ENCODE measurements around the gene SCARB1.

Gene SCARB1

DNA sequence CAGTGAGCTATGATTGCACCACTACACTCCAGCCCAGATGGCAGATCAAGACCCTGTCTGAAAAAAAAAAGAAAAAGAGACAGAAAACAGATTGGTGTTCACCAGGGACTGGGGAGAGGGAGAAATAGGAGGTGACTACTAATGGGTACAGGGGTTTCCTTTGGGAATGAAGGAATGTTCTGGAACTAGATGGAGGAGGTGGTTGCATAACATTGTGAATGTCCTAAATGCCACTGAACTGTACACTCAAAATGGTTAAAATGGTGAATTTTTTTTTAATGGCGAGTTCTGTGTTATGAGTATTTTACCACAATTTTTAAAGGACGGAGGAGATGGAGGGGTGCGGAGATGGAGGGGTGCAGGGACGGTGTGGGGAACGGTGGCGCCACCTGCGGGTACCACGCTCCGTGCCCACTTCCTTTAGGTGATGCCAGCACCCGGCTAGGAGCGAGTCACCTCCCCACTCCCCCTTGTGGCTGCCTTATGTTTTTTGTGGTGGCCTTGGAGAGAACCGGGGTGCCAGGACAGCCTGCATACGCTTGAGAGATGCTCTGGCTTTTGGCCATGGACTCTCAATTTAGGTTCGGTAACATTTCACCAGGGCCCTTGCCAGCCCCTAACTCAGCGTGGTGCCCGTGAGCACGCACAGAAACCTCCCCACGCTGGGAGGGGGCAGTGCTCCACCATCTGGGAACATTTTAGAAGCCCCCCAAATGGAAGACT, 34.7 kb upstream of the SCARB1 start:
- Histone ChIP-seq H3K79me2 (ENCODE audit: control insufficient read depth, insufficient read depth, low read length, poor library complexity) (no peaks in the 10 kb centered on the region), H2BK12ac (ENCODE audit: low read length) (no peak overlapping the region), H3K36me3 (ENCODE audit: control insufficient read depth in 1 of 2, insufficient read depth in 2 of 2, low read length in 2 of 2) (no peaks in the 10 kb centered on the region), H3K4ac (ENCODE audit: low read depth, low read length) (no peak overlapping the region), H4K8ac (ENCODE audit: low read depth, low read length) (no peak overlapping the region), H3K4me3 (ENCODE audit: low read depth, low read length) (no peak overlapping the region), H3K18ac (ENCODE audit: low read length) (no peak overlapping the region), H3K4me2 (ENCODE audit: low read length) (no peak overlapping the region), H4K12ac (ENCODE audit: low read depth, low read length) (no peak overlapping the region), H3K27ac (ENCODE audit: low read depth, low read length) (no peak overlapping the region), H3K4me1 (ENCODE audit: control insufficient read depth in 1 of 2, insufficient read depth in 2 of 2, low read length in 2 of 2) (no peaks in the 10 kb centered on the region), H3K9ac (ENCODE audit: low read length) (no peak overlapping the region), H3K23ac (ENCODE audit: low read length) (no peak overlapping the region), H3K14ac (ENCODE audit: low read length) (no peak overlapping the region), H3K9me3 (ENCODE audit: insufficient read depth, low read depth, low read length) (peaks cover 5% of the 10 kb centered on the region), H4K91ac (ENCODE audit: low read depth, low read length) (no peak overlapping the region), H3K79me1 (ENCODE audit: low read length) (no peaks in the 10 kb centered on the region), H2BK5ac (ENCODE audit: low read depth, low read length, poor library complexity) (no peak overlapping the region), H3K27me3 (ENCODE audit: insufficient read depth, low read length) (no peaks in the 10 kb centered on the region), H2BK120ac (ENCODE audit: insufficient read depth, low read length, poor library complexity) (no peak overlapping the region), H2AK5ac (ENCODE audit: low read length) (no peak overlapping the region), H2AFZ (ENCODE audit: insufficient read depth, low read length, poor library complexity) (no peak overlapping the region)
- DNase-seq, result peak; percentile 14 to 30
- no CpG with 5 or more reads among the region's 18 CpGs for WGBS (ENCODE audit: extremely low coverage, insufficient coverage, insufficient read length)

DNA sequence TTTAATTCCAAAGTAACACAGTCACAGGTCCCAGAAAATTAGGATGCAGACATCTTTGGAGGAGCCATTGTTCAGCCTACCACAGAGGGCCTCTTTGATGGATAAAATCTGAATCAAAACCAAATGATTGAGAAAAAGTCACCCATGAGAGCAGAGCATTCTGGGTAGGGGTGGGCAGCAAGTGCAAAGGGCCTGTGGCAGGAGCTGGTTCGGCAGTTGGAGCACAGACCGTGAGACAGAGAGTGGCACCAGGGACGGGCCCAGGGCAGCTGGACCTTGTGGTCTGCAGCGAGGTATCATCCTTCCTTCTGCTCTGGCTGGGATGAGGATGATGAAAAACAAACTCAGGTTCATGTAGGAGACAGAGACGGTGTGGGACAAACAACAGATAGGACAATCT, 32.8 kb upstream of the SCARB1 start:
- Histone ChIP-seq H3K27ac (ENCODE audit: low read depth, low read length) (no peak overlapping the region), H3K9ac (ENCODE audit: low read length) (no peak overlapping the region), H3K79me1 (ENCODE audit: low read length) (no peaks in the 10 kb centered on the region), H2BK12ac (ENCODE audit: low read length) (no peak overlapping the region), H3K18ac (ENCODE audit: low read length) (no peak overlapping the region), H3K79me2 (ENCODE audit: control insufficient read depth, insufficient read depth, low read length, poor library complexity) (no peaks in the 10 kb centered on the region), H3K27me3 (ENCODE audit: insufficient read depth, low read length) (no peaks in the 10 kb centered on the region), H3K36me3 (ENCODE audit: control insufficient read depth in 1 of 2, insufficient read depth in 2 of 2, low read length in 2 of 2) (no peaks in the 10 kb centered on the region), H4K12ac (ENCODE audit: low read depth, low read length) (no peak overlapping the region), H3K4me2 (ENCODE audit: low read length) (no peak overlapping the region), H2BK5ac (ENCODE audit: low read depth, low read length, poor library complexity) (no peak overlapping the region), H3K14ac (ENCODE audit: low read length) (no peak overlapping the region), H2AK5ac (ENCODE audit: low read length) (no peak overlapping the region), H3K23ac (ENCODE audit: low read length) (no peak overlapping the region), H3K4me1 (ENCODE audit: control insufficient read depth in 1 of 2, insufficient read depth in 2 of 2, low read length in 2 of 2) (no peaks in the 10 kb centered on the region), H2BK120ac (ENCODE audit: insufficient read depth, low read length, poor library complexity) (no peak overlapping the region), H3K4ac (ENCODE audit: low read depth, low read length) (no peak overlapping the region), H3K4me3 (ENCODE audit: low read depth, low read length) (no peak overlapping the region), H3K9me3 (ENCODE audit: insufficient read depth, low read depth, low read length) (peaks cover 5% of the 10 kb centered on the region), H2AFZ (ENCODE audit: insufficient read depth, low read length, poor library complexity) (no peak overlapping the region), H4K91ac (ENCODE audit: low read depth, low read length) (no peak overlapping the region), H4K8ac (ENCODE audit: low read depth, low read length) (no peak overlapping the region)
- no CpG with 5 or more reads among the region's 5 CpGs for WGBS (ENCODE audit: extremely low coverage, insufficient coverage, insufficient read length)
- no peak for DNase-seq

DNA sequence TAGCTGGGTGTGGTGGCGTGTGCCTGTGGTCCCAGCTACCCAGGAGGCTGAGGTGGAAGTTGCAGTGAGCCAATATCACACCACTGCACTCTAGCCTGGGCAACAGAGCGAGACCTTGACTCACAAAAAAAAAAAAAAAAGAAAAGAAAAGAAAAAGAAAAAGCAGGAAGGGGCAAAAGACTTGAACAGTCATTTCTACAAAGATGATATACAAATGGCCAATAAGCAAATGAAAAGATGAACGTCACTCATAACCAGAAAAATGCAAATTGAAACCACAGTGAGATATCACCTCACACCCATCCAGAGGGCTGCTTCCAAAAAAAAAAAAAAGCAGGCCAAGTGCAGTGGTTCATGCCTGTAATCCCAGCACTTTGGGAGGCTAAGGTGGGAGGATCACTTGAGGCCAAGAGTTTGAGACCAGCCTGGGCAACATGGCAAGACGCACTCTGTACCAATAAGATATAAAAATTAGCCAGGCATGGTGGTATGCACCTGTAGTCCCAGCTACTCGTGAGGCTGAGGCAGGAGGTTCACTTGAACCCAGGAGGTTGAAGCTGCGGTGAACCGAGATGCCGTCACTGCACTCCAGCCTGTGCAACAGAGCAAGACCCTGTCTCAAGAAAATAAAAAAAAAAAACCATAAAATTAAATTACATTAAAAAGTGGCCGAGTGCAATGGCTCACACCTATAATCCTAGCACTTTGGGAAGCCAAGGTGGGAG, 30.3 kb upstream of the SCARB1 start:
- Histone ChIP-seq H3K36me3 (ENCODE audit: control insufficient read depth in 1 of 2, insufficient read depth in 2 of 2, low read length in 2 of 2) (no peaks in the 10 kb centered on the region), H3K18ac (ENCODE audit: low read length) (no peak overlapping the region), H3K79me1 (ENCODE audit: low read length) (no peaks in the 10 kb centered on the region), H4K12ac (ENCODE audit: low read depth, low read length) (no peak overlapping the region), H4K8ac (ENCODE audit: low read depth, low read length) (no peak overlapping the region), H3K14ac (ENCODE audit: low read length) (no peak overlapping the region), H3K79me2 (ENCODE audit: control insufficient read depth, insufficient read depth, low read length, poor library complexity) (no peaks in the 10 kb centered on the region), H3K4me3 (ENCODE audit: low read depth, low read length) (no peak overlapping the region), H3K27ac (ENCODE audit: low read depth, low read length) (no peak overlapping the region), H2BK120ac (ENCODE audit: insufficient read depth, low read length, poor library complexity) (no peak overlapping the region), H2AK5ac (ENCODE audit: low read length) (no peak overlapping the region), H2AFZ (ENCODE audit: insufficient read depth, low read length, poor library complexity) (no peak overlapping the region), H3K4me1 (ENCODE audit: control insufficient read depth in 1 of 2, insufficient read depth in 2 of 2, low read length in 2 of 2) (no peaks in the 10 kb centered on the region), H3K9me3 (ENCODE audit: insufficient read depth, low read depth, low read length) (peaks cover 5% of the 10 kb centered on the region), H4K91ac (ENCODE audit: low read depth, low read length) (no peak overlapping the region), H2BK12ac (ENCODE audit: low read length) (no peak overlapping the region), H3K4ac (ENCODE audit: low read depth, low read length) (no peak overlapping the region), H3K27me3 (ENCODE audit: insufficient read depth, low read length) (no peaks in the 10 kb centered on the region), H3K9ac (ENCODE audit: low read length) (no peak overlapping the region), H2BK5ac (ENCODE audit: low read depth, low read length, poor library complexity) (no peak overlapping the region), H3K4me2 (ENCODE audit: low read length) (no peak overlapping the region), H3K23ac (ENCODE audit: low read length) (no peak overlapping the region)
- WGBS (ENCODE audit: extremely low coverage, insufficient coverage, insufficient read length), result no CpG with 5 or more reads among the region's 9 CpGs
- no peak for DNase-seq

DNA sequence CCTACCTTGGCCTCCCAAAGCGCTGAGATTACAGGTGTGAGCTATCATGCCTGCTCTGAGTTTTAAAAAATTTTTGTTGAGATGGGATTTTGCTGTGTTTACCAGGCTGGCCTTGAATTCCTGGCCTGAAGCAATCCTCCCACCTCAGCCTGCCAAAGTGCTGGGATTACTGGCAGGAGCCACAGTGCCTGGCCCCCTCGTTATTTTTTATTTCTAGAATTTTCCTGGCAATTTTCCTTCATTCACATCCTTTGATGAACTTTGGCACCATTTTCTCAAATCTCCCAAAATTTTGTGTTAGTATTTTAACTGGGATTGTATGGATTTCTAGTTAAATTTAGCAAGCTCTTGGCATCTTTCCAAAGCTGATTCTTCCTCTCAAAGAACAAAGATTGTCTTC, 24.6 kb upstream of the SCARB1 start:
- Histone ChIP-seq H3K27ac (ENCODE audit: low read depth, low read length) (no peak overlapping the region), H3K36me3 (ENCODE audit: control insufficient read depth in 1 of 2, insufficient read depth in 2 of 2, low read length in 2 of 2) (no peaks in the 10 kb centered on the region), H2BK120ac (ENCODE audit: insufficient read depth, low read length, poor library complexity) (no peak overlapping the region), H4K91ac (ENCODE audit: low read depth, low read length) (no peak overlapping the region), H2AFZ (ENCODE audit: insufficient read depth, low read length, poor library complexity) (no peak overlapping the region), H3K9ac (ENCODE audit: low read length) (no peak overlapping the region), H3K14ac (ENCODE audit: low read length) (no peak overlapping the region), H3K4me1 (ENCODE audit: control insufficient read depth in 1 of 2, insufficient read depth in 2 of 2, low read length in 2 of 2) (peaks cover 0 to 2% of the 10 kb centered on the region in 2 experiments), H3K18ac (ENCODE audit: low read length) (no peak overlapping the region), H3K4me3 (ENCODE audit: low read depth, low read length) (no peak overlapping the region), H2BK5ac (ENCODE audit: low read depth, low read length, poor library complexity) (no peak overlapping the region), H4K12ac (ENCODE audit: low read depth, low read length) (no peak overlapping the region), H3K4me2 (ENCODE audit: low read length) (no peak overlapping the region), H2BK12ac (ENCODE audit: low read length) (no peak overlapping the region), H2AK5ac (ENCODE audit: low read length) (no peak overlapping the region), H3K79me1 (ENCODE audit: low read length) (no peaks in the 10 kb centered on the region), H3K23ac (ENCODE audit: low read length) (no peak overlapping the region), H4K8ac (ENCODE audit: low read depth, low read length) (no peak overlapping the region), H3K9me3 (ENCODE audit: insufficient read depth, low read depth, low read length) (no peaks in the 10 kb centered on the region), H3K27me3 (ENCODE audit: insufficient read depth, low read length) (no peaks in the 10 kb centered on the region), H3K4ac (ENCODE audit: low read depth, low read length) (no peak overlapping the region), H3K79me2 (ENCODE audit: control insufficient read depth, insufficient read depth, low read length, poor library complexity) (no peaks in the 10 kb centered on the region)
- no peak for DNase-seq
- WGBS (ENCODE audit: extremely low coverage, insufficient coverage, insufficient read length), result no CpG with 5 or more reads among the region's 2 CpGs
